NCI-H345 treated with DMSO at 0.1 percent for 48 hours (cell line): ENCODE results near the gene GREM1.

Experiments
- DNase-seq: peaks from one replicate; lab custom pipeline; 2025; ENCODE audit not compliant: unreplicated experiment; lab: John Stamatoyannopoulos, UW

Gene GREM1

DNA sequence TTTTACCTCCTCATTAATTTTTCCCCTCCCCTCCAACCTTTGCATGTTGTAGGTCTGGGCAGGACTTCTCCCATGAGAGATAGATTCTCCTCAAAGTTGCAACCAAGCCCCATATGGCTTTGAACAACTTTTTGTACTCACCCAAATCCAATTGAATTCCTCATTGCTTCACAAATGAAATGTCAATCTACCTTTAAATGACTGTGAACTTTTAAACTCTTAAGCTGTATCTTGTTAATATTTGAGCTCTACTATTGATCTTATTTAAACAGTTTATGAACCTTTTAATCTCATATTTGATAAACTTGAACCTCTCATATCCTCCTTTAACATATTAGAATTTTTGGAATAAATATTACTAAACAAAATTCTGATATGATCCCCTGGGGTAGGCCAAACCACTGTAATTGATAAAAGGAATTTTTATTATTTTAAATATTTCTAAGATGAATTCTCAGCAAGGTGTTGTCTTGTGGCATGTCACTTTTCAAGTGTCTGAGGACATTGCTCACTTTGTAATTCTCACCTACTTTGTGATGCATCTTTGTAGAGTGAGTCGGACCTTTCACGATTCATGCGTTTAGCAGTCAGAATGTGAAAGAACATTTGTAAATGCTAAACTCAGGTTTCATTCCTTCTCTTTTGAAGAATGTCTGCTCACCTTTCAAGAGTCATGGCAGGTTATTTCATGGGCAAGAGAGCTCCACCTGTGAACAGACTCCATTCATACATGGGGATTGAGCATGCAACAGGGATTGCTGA, 23.4 kb upstream of the GREM1 start:
- no peak for DNase-seq

GRCh38 chr15:32698773-32699390, 18.9 kb upstream of the GREM1 start:
- no peak for DNase-seq

DNA sequence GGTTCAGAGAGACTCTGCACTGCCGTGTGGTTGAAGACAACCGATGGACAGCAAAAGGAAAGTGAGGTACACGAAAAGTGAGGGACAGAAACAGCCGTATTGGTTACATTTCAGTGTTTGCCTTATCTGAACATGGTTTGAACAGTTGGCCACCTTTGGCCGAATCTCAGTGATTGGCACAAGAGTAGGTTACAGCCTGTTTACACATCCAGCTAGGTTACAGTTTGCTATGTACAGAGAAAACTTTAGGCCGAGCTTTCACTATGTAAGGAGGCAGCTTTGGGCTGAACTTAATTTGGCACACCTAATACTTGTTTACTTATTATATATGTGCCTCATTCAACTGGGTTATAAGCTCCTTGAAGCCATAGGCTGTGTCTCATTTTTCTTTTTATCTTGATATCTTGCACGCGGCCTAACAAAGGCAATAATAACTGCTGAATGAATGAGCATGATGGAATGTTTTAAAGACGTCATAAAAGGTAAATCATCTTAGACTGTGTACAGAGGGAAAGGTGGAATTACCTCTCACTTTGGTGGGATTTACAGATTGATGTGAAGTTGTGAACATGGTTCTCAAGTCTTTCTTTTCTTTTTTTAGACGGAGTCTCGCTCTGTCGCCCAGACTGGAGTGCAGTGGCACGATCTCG, 17.2 kb upstream of the GREM1 start:
- DNase-seq = no peak

DNA sequence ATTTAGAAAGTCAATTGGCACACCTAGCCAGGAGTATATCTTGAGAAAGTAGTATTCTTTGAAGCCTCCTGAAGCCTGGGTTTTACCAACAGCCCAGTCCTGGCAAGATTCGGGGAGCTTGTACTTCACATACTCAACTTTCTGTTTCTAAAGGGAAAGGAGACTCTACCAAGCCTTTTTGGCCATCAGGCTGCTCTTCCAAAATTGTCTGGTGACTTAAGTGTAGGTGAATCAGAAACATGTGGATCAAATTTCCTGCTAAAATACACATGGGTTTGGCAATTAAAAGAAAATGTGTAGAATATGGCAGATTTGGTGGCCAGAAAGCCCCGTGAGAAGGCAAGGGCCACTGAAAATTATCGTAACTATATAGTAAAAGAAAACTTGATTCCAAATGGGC, 15.9 kb upstream of the GREM1 start:
- DNase-seq = no peak

- DNase-seq = no peak
These were observed 13.3 kb upstream of the GREM1 start for GRCh38 chr15:32704395-32704981.

DNA sequence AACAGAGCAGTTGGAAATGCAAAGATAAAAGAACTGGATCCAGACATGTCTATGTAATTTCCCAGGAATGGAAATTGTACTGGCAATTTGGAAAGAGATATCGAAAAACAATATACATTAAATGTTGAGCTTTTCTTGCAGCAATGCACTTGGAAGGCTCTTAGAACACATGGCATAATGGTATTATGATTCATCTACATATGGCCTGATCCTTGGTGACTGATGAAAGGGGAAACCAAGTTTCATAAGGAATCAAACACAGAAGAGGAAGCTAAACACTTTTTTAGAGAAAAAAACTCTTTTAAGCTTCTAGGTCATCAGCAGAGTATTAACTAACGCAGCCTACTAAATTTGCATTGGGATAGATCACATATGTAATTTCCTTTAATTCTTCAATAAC, 12.4 kb upstream of the GREM1 start:
- no peak for DNase-seq

- DNase-seq = no peak
These were observed 11.1 kb upstream of the GREM1 start for GRCh38 chr15:32706704-32707103.

DNA sequence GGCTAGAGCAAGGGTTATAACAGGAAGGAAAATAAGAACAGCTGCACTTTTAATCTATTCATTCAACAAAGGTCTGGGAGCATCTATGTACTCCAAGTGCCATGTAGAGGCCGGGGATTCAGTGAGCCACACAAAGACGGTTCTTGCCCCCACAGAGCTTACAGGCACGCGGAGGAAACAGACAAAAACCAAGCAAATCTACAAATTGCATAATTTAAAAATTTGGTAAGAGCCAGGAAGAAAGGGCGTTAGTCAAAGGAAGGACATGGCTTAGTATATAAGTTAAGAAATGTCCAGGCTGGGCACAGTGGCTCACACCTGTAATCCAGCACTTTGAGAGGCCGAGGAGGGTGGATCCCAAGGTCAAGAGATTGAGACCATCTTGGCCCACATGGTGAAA, 10.4 kb upstream of the GREM1 start:
- DNase-seq = no peak

DNA sequence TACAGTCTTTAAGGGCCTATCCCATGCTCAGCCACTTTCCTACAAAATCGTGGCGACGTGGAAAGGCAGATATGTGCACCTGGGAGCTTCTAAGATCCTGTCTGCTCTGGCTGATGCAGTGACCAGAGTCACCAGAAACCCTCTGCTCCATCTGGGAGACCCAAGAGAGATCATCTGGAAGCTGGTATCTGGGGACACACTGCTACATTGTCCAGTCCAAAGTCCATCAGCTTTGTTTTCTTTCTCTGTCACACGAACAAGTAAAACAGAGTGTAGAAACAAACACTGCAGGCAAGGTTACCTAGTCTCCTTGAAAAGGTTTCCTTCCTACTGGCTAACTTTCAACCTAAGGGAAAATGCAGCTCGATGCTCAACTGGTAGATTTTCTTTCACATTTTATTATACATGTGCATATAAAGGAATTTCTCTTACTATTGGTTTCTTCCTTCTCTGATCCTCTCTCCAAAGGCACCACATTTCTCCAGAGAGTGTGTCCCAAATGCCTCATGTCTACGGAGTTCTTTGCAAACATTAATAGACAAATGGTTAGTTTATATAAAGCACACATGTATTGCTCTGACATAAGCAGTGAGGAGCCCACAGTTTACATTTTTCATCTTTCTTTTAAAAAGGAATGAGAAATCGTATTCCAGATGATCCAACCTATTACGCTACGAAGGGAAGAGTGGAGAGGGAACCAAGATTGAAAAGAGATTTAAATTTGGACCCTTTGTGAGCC, 8.3 kb upstream of the GREM1 start:
- DNase-seq = no peak

- DNase-seq = no peak
These were observed 2.5 kb upstream of the GREM1 start for GRCh38 chr15:32715276-32715675.

GRCh38 chr15:32716216-32716914, 1.4 kb upstream of the GREM1 start:
- no peak for DNase-seq

DNA sequence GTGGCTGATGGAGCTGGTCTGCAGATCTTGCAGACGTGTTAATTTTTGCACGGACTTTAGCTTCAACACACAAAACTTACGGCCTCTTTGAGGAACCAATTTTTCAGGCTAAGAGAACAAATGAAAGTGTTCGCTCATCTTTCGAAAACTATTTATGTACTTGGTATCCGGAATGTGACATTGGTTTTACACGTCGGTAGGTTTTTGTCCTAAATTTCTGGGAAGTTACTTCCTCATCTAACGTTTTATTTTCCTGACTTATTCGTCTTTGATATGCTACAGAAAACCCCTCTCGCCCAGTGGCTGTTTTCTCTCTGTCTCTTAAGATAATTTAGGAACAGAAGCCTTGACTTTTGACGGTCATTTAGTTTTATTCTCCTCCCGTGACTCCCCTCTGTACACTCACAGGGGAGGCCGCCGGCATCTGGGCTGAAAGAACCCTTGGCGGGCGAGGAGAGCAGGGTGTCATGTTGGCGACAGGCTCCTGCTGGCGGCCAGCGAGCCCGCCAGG, 834 bp upstream of the GREM1 start:
- no peak for DNase-seq

DNA sequence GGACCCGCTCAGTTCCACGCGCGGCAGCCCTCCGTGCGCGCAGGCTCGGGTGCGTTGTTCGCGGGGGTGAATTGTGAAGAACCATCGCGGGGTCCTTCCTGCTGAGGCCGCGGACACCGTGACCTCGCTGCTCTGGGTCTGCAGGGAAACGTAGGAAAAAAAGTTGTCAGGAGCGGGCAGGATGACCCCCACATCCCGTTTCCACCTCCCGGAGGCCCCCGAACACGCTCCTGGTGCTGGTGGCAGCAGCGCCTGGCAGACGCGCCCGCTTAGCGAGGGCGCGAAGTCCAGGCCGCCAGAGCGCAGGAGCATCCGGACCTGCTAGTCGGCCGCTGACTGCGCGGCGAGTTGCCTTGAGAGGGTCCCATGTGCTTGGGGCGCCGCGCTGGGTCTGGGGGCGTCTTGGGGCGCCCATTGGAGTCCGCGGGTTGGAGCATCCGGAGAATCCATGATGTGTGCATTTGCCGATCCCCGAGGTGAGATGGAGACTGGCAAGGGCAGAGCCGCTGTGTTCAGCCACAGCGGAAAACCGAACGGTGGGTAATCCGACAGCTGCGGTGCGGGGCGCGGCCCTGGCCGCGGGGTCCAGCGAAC, 520 bp downstream of the GREM1 start:
- DNase-seq = no peak

DNA sequence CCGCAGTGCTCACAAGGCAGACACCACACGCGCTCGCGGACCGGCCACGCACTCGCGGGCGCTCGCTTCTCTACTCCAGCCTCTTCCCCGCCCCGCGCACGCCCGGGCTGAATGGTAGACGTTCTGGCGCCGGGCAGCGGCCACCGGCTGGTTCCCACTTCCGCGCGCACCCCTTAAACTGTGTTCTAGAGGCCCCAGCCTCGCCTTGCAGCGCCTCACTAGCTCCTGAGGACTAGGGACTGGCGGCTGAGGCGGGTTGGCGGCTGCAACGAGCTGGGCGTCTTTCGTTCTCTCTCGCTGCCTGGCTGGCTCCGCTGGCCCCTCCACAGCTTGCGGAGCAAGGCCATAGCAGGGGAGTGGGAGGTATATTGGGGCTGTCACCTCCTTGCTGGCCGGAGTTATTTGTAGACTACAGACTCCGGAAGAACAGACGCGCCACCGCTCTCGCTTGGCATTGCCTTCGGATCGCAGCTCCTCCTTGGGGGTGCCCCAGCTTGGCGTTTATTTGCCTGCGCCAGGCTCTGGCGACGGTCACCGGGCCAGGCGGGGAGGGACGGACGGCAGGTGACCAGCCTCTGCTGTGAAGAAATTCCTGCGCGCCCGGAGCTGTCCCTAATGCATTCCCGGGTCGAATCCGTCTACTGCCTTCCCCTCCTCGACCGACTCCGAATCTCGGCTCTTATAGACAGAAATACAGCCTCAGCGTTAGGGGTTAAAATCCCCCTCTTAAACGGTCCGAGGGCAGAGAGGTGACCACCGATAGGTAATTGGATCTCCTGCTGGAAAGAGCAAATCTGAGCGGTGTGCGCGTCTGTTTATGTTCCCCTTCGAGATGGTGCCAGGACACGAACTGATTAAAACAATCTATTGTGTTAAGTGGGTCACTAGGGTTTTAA, 1.3 kb downstream of the GREM1 start:
- no peak for DNase-seq

GRCh38 chr15:32721596-32721995, 3.8 kb downstream of the GREM1 start:
- no peak for DNase-seq

- no peak for DNase-seq
These were observed 4.3 kb downstream of the GREM1 start for GRCh38 chr15:32722136-32722535.

- DNase-seq = no peak
These were observed 5.6 kb downstream of the GREM1 start for GRCh38 chr15:32723171-32723948.

DNA sequence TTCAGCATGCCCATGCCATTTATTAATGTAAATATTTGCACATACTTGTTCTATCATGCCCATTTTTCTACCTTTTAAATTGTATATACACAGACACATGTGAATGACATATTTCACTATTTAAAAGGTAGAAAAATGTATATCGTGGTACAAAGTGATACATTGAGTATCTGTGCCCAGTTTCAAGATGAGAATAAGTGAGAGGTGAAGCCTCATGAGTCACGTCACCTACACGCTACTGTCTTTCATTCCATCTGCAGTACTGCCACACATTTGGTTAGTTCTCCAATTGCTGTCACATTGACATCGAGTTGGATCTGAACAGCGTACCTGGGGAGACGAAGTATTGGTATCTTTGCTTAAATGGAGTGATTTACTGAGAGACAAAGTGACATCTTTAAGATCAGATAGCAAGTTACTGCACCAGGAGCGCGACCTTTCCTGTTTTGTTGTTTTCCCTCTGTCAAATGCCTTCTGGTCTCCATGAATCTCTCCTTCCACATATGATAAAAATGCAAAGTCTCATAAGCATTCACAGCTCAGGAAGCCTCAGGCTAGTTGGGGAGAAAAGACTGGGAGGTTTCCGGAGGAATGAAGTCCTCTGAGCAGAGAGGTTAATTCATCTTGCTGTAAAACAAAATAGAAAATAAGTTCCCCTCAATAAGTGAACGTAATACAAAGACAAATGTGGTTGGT, 12.0 kb downstream of the GREM1 start:
- no peak for DNase-seq
